ENCODE results near the gene DOCK7. TPM values are rescaled to one million over a fixed set of nuclear protein-coding genes. Genes with fewer than 3 reads are reported as not detected.

The DOCK7 gene
- total and polyA plus RNA-seq, 2 of the 8 experiments (the other 6 are each of a cell fraction or from before 2014, with no cell fraction given) = 10.2 to 33.7 TPM

GRCh38 chr1:62726011-62726442 is 37.8 kb upstream of the DOCK7 start:
- no peak overlapping the region for H3K14ac ChIP-seq (ENCODE audit: insufficient read length)
- ChIA-PET CTCF (ENCODE audit: partially characterized antibody) (no interaction called here), POLR2A (ENCODE audit: partially characterized antibody) (interaction anchor here (1.2 kb wide), 1 partner anchor 14 kb away, joined by 4 read pairs; no protein-coding TSS in a partner anchor)
- no peak overlapping the region for H2BK20ac ChIP-seq (ENCODE audit: low read length)
- no peak overlapping the region for H3K23ac ChIP-seq (ENCODE audit: insufficient read length)
- H2BK15ac ChIP-seq (ENCODE audit: low read length) = no peak overlapping the region
- 94% methylated on average over 2 of the region's 2 CpGs; no CpG with 5 or more reads in 1 of the 2 experiments for WGBS, 2 experiments (ENCODE audit: extremely low coverage in 1 of 2, insufficient coverage in 1 of 2, insufficient read length in 1 of 2, insufficient replicate concordance in 2 of 2, low coverage in 1 of 2, low lambda C conversion rate in 2 of 2, missing lambda C conversion rate in 1 of 2)
- H3K23me2 ChIP-seq (ENCODE audit: low read depth, low read length) = no peaks in the 10 kb centered on the region; the same call in 1 of the 2 replicates
- DNase-seq (ENCODE audit: low read depth in 1 of 2, low spot score in 2 of 2) = no peak
- H3K4me2 ChIP-seq (ENCODE audit: insufficient read depth in 1 of 2, low read depth in 2 of 2, low read length in 2 of 2) = no peak overlapping the region
- H3K27me3 ChIP-seq (replicated peaks in 1 of 4; ENCODE audit: control insufficient read depth in 3 of 4, extremely low read depth in 1 of 4, insufficient read depth in 3 of 4, low read length in 3 of 4) = no peaks in the 10 kb centered on the region
- no peak overlapping the region for H4K5ac ChIP-seq (ENCODE audit: insufficient read length, low read depth, low read length)
- H3K9ac ChIP-seq (replicated peaks in 1 of 4; ENCODE audit: extremely low read depth in 1 of 4, low read depth in 3 of 4, low read length in 3 of 4) = no peak overlapping the region
- H3K36me3 ChIP-seq (ENCODE audit: control insufficient read depth in 2 of 4, insufficient read depth in 4 of 4, low read length in 3 of 4) = no peaks in the 10 kb centered on the region
- no peaks in the 10 kb centered on the region for H3K79me2 ChIP-seq (ENCODE audit: control insufficient read depth in 1 of 2, insufficient read depth in 2 of 2, low read length in 2 of 2)
- no peaks in the 10 kb centered on the region for H3K79me1 ChIP-seq (ENCODE audit: low read depth, low read length)
- H4K91ac ChIP-seq (replicated peaks; ENCODE audit: insufficient read length, low read length) = no peak overlapping the region
- H2AFZ ChIP-seq (ENCODE audit: low read length) = no peak overlapping the region
- H3K18ac ChIP-seq (ENCODE audit: extremely low read depth, low read length) = no peak overlapping the region
- no peak overlapping the region for H3K4ac ChIP-seq (replicated peaks; ENCODE audit: insufficient read length, low read depth, low read length)
- H3K4me3 ChIP-seq (ENCODE audit: extremely low read depth in 1 of 4, insufficient read depth in 2 of 4, low read depth in 3 of 4, low read length in 4 of 4) = no peak overlapping the region
- H2BK5ac ChIP-seq (ENCODE audit: low read depth, low read length) = no peak overlapping the region
- no peak overlapping the region for H3K56ac ChIP-seq (replicated peaks; ENCODE audit: insufficient read length, low read depth, low read length)
- no peak overlapping the region for H2BK120ac ChIP-seq (replicated peaks; ENCODE audit: low read depth, low read length)
- H3K4me1 ChIP-seq (replicated peaks in 1 of 4; ENCODE audit: control insufficient read depth in 3 of 4, insufficient read depth in 4 of 4, low read length in 3 of 4) = peaks cover 0 to 6% (median 0%) of the 10 kb centered on the region in 4 experiments; a peak in 2 of 7 replicates
- no peak overlapping the region for H2AK5ac ChIP-seq (ENCODE audit: low read depth, low read length)
- no peak overlapping the region for H4K8ac ChIP-seq (ENCODE audit: extremely low read depth, insufficient read depth, low read length)
- no peak overlapping the region for H3K27ac ChIP-seq (ENCODE audit: low read depth, low read length)
- TF ChIP-seq SIN3A (conservative IDR thresholded peaks at IDR 0.05 in 1 of 2, IDR thresholded peaks at IDR 0.05 in 1 of 2; ENCODE audit: low read depth in 1 of 2, low read length in 2 of 2) = no peak
- no peak overlapping the region for H2BK12ac ChIP-seq (ENCODE audit: low read depth, low read length)
- no peaks in the 10 kb centered on the region for H4K20me1 ChIP-seq (replicated peaks in 1 of 2; ENCODE audit: control insufficient read depth in 1 of 2, insufficient read depth in 2 of 2, low read length in 2 of 2)
- no peaks in the 10 kb centered on the region for H3K9me3 ChIP-seq (ENCODE audit: insufficient read depth in 2 of 2, low read depth in 1 of 2, low read length in 1 of 2)
- no peak for FAIRE-seq

Data from H1 (cell line).